GM20000 (cell line): ENCODE data around the gene TRPC4AP.

Experiments
- DNase-seq: peaks from one replicate; pipeline ENCODE4 v3.0.0; 2012; ENCODE audit warnings: low spot score
- CTCF ChIP-seq: IDR thresholded peaks from 2 replicates; pipeline ENCODE4 v1.5.1; 2012; ENCODE audit warnings: mild to moderate bottlenecking, control low read depth; ENCODE audit errors: extremely low read depth, missing control alignments

The TRPC4AP gene

GRCh38 chr20:34994509-34995131 lies 98.0 kb downstream of the TRPC4AP start:
- no peak for TF ChIP-seq CTCF
- no peak for DNase-seq

- DNase-seq: no peak
- no peak for TF ChIP-seq CTCF
These were observed 98.6 kb downstream of the TRPC4AP start for GRCh38 chr20:34993941-34994508.

- TF ChIP-seq CTCF: no peak
- no peak for DNase-seq
These were observed 99.7 kb downstream of the TRPC4AP start for GRCh38 chr20:34992751-34993417.

- TF ChIP-seq CTCF: no peak
These were observed 101.9 kb downstream of the TRPC4AP start for GRCh38 chr20:34990661-34991214.

GRCh38 chr20:34990231-34990630 lies 102.4 kb downstream of the TRPC4AP start:
- no peak for DNase-seq
- TF ChIP-seq CTCF: no peak

More at GRCh38 chr20:34990661-34991214, 101.9 kb downstream of the TRPC4AP start:
- DNase-seq: no peak

- TF ChIP-seq CTCF: no peak
- DNase-seq: no peak
These were observed 102.9 kb downstream of the TRPC4AP start for GRCh38 chr20:34989670-34990069.

- no peak for DNase-seq
- no peak for TF ChIP-seq CTCF
These were observed 103.5 kb downstream of the TRPC4AP start for GRCh38 chr20:34989118-34989517.
